ENCODE measurements around the gene CASS4.

Gene CASS4

GRCh38 chr20:56504373-56505005 lies 92.4 kb downstream of the CASS4 start:
- Histone ChIP-seq H3K27me3 (ENCODE audit: control insufficient read depth, insufficient read depth, low read length) (no peaks in the 10 kb centered on the region), H3K36me3 (ENCODE audit: control insufficient read depth, insufficient read depth, low read length) (no peaks in the 10 kb centered on the region), H3K4me1 (ENCODE audit: control insufficient read depth, insufficient read depth, low read length) (no peaks in the 10 kb centered on the region), H3K4me3 (ENCODE audit: low read length) (no peak overlapping the region), H3K9me3 (ENCODE audit: control insufficient read depth, low read length) (no peaks in the 10 kb centered on the region), H3K9ac (ENCODE audit: low read length) (no peak overlapping the region)

GRCh38 chr20:56506103-56506502 lies 94.0 kb downstream of the CASS4 start:
- no peaks in the 10 kb centered on the region for H3K27me3 ChIP-seq (ENCODE audit: control insufficient read depth, insufficient read depth, low read length)
- no peak overlapping the region for H3K9ac ChIP-seq (ENCODE audit: low read length)
- H3K4me3 ChIP-seq (ENCODE audit: low read length), result no peak overlapping the region
- no peaks in the 10 kb centered on the region for H3K4me1 ChIP-seq (ENCODE audit: control insufficient read depth, insufficient read depth, low read length)
- H3K9me3 ChIP-seq (ENCODE audit: control insufficient read depth, low read length), result no peaks in the 10 kb centered on the region
- no peaks in the 10 kb centered on the region for H3K36me3 ChIP-seq (ENCODE audit: control insufficient read depth, insufficient read depth, low read length)
